GM04503 (cell line): Measurements from ENCODE around the gene TMEM271.

Source experiments
- DNase-seq: peaks from one replicate; pipeline ENCODE4 v3.0.0-alpha.2; 2012; ENCODE audit warnings: low read depth

The TMEM271 gene

DNA sequence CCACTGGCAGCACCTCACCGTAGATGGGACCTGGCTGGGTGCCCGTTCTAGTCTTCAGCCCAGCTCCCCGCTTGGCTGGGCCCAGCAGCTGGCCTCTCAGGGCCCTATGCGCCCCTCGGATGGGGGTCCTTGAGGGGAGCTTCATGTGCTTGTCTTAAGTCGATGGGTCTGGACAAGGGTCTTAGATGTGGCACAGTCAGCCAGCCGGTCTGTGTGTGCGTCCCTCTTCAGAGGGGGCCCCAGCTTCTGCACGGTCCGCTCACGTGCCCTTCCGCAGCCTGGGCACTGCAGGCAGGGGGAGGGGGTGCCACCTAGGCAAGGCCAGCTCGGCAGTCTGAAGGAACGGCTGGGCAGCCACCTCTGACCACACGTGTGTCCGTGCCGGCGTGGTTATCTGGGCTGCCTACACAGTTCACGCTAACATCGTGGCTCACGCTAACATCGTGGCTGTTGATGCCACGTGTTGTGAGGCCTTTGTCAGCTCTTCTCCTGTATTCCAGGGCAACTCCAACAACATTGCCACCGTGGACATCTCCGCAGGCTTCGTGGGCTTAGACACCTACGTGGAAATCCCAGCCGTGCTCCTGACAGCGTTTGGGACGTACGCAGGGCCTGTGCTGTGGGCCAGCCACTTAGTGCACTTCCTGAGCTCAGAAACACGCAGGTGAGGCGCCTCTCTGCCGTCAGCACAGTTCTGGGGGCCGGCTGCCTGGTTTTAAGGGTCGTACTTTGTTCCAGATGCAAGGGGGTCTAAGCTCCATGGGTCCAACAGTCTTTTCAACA is 42.6 kb downstream of the TMEM271 start:
- no peak for DNase-seq

DNA sequence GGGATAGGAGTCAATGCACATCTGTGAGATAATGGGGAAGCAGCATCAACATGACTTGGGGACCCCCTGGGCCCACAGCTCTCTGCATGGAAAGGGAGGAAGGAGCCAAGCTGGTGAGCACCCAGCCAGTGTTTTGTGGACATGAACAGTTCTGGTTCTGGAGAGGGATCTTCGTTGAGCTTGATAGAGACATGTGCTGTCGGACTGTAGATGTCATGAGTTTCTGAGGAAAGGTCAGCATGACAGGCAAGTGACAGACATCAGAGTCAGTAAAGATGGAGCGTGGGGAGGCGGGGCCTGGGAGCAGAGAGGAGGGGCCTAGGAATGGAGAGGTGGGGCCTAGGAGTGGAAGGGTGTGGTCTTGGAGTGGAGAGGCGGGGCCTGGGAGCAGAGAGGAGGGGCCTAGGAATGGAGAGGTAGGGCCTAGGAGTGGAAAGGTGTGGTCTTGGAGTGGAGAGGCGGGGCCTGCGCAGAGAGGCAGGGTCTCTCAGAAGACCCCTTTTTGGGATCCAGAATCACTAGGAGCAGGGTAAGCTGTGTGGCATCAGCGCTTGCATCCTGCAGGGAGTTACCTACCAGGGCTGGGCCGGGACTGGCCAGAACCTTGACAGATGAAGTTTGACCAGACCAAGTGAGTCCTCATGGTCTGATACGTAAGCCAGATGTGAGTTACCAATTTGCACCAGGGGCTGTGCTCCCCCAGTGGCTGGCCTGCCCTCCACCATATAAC is 43.3 kb downstream of the TMEM271 start:
- DNase-seq = no peak

DNA sequence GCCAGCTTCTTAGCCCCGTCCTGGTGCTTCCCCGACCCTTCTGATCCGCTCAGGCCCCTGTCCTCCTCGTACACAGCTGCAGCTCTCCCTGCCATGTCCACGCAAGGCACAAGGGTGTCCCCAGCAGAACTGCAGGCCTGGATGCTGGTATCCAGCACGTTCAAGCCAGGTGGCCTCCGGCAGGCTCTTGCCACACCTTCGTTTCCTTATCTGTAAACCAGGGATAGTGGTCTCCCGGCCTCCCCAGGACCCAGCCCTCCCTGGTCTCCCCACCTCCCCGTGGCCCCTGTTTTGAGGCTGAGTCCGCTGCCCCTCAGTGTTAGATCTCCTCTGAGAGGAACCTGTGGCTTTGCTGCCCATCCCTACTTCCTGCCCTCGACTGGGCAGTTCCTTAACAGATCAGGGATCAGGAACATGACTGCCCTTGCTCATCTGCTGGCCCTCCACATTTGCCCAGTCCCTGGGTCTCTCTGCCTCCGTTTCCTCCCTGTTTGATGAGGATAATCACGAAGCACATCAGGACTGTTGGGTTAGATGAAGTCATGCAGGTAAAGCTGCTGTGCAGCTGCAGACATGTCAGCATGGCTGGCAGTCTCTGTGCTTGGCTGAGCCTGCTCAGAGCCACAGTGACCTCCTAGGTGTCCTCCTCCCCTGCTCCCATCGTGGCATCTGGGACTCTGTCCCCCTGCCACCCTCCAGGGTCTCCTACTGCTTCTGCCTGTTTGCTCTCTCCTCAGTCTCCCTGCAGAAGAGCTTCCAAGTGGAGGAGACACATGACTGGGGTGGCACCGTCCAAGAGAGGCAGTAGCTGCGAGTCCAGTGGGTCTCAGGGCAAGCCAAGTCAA is 44.2 kb downstream of the TMEM271 start:
- DNase-seq = no peak

DNA sequence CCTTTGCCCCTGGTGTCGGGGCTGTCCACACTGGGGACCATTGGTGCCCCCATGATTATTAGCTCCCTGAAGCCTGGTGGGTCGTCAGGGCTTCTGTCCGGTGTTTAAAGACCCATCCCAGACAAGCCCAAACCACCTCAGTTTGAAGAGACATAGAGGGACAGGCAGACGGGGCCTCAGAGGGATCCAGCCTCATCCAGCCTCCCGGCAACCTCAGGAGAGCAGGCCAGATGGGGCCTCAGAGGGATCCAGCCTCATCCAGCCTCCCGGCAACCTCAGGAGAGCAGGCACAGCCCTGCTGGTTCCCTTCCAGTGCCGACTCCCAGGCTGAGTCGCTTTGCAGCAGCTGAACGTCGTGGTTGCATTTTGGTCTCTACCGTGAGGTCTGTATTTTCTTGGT is 45.0 kb downstream of the TMEM271 start:
- DNase-seq = no peak

DNA sequence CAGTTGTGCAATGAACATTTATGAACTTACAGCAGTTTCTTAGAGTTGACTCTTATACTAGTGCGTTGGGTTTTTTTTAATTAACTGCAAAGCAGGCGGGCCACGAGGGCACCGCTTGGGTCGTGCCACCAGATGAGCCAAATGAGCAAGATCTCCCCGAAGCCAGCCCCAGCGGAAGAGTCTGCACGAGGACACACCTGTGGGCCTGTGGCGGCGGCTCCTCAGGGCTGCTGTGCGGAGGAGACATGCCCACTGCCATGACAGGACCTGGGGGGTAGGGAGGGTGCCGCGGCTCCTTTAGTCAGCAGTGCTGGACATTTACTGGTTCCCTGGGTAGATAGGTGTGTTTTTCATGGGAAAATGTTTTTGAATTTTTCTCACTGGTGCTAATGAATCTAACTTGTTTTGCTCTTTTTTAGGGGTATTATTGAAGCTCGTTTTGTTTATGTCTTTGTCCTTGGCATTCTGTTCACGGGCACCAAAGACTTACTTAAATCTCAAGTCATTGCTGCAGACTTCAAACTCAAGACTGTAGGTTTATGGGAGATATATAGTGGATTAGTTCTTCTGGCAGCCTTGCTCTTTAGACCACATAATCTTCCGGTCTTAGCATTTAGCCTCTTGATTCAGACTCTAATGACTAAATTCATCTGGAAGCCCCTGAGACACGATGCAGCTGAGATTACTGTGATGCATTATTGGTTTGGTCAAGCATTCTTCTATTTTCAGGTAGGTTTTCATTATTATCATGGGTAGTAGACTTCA is 45.9 kb downstream of the TMEM271 start:
- DNase-seq = no peak

DNA sequence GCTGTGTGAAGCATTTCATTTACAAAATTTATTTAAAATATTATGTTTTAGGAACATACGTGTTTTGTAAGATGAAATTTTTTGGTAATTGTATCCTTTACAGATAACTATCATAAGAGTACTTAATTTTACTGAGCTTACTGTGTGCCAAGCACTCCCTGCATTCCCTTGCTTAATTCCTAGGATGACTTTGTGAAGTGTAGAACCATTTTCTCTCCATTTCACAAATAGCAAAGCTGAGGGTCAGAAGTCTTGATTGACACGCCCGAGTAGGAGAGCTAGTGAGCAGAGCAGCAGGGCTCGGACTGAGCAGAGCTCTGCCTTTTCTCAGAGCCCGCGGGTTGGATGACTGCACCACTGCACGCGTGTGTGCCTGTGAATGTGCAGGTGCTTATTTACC is 46.5 kb downstream of the TMEM271 start:
- DNase-seq = no peak

DNA sequence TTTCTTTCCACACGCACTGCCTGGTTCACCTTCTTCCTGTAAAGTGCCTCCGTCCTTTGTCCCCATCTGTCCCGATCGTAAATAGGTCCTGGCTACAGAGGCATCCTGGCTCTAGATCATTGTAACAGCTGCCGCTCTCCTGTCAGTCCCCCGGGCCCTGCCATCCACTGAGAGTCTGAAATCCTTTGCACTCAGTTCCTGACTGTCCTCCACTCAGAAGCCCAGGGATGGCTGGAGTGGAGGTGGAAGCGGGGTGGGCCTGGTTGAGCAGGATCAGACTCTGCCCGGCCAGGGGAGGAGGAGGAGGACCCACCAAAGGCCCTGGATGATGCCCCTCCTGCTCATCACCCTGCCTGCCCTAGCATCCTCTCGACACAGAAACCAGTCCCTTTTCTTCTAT is 47.3 kb downstream of the TMEM271 start:
- no peak for DNase-seq

DNA sequence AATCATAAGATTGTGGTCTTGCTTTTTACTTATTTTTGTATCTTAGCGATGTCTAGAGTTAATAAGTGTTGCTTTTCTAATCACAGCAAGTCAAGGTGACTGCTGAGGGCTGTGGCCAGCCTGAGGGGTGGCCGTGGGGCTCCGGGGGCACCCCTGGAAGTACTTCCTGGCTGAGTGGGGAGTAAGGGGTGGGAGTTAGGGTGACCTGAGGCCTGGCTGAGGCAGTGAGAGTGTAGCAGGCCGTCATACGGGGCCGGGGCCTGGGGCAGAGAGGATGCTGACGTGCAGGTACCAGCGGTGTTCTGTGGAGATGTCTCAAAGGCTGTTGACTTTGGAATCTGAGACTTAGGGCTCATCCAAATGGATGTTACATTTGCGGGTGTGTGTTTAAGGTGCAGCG is 47.8 kb downstream of the TMEM271 start:
- DNase-seq = no peak

DNA sequence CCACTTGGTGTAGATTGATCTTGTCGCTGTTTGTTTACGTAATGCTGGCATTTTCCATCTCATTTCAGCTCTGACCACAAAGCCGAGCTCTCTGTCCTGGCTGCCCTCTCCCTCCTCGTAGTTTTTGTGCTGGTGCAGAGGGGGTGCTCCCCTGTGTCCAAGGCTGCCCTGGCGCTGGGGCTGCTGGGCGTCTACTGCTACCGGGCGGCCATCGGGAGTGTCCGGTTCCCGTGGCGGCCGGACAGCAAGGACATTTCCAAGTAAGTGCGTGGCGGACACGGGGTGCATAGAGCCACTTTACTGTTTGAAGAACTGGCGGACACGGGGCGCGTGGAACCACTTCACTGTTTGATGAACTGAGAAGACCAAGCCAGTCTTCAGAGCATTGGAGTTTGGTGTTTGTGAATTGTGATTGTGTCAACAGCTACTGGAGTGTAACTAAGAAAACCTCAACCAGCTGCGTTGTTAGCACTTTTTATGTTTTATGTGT is 49.1 kb downstream of the TMEM271 start:
- DNase-seq = no peak

DNA sequence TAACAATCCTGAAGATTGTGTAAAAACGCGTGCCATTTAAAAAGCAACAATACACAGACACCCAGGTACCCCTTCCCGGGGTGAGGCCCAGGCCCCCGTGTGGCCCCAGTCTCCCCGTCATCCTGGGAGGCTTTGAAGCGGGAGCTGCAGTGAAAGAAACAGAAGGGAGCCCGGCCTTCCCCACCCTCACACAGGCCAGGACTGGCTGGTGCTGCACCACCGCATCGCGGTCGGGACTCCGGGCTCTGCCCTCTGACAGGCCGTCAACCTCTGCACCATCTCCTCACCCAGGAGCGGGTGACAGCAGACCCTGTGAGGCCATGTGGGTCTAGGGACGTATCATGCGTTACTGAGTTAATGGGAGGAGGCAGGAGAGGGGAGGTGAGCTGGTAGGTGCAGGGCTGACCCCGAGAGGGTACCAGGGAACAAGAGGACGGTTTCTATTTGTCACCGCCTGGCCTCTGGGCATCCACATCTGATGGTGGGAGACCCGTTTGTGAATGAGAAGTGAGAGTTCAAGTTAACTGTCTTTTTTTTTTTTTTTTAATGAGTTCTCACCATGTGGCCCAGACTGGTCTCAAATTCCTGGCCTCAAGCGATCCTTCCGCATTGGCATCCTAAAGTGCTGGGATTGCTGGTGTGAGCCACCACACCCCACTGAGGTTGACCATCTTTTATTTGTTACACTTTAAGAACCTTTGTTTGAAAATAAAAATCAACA is 49.7 kb downstream of the TMEM271 start:
- no peak for DNase-seq

DNA sequence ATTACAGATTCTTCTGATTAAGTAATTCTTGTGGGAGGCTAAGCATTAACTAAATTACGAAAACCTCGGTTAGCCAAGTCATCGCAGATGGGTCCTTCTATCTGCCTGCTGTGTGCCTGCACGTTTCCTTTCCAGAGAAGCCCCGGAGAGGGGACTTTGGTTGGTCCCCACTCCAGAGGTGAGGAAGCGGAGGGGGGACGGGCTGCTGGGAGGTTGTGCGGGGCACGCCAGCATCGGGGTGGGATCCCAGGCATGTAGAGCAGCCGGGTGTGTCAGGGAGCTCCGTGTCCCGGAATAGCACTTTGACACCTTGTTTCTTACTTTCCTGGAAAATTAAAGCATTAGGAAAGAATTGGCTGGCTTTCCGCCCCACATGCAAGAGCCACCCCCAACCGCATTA is 50.4 kb downstream of the TMEM271 start:
- DNase-seq = no peak

DNA sequence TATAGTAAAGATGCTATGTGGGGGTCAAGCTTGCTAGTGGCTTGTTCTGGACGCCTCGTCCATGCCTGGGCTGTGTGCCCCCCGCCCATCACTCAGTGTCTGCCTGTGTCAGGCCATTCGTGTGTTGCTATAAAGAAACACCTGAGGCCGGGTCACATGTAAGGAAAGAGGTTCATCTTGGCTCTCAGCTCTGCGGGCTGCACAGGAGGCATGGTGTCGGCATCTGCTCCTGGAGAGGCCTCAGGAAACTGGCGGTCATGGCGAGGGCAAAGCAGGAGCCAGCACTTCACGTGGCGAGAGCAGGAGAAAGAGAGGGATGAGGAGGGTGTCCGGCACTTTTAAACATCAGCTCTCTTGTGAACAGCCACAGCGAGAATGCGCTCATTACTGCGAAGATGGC is 51.9 kb downstream of the TMEM271 start:
- no peak for DNase-seq
